ENCODE measurements around the gene SF1.

Gene SF1

DNA sequence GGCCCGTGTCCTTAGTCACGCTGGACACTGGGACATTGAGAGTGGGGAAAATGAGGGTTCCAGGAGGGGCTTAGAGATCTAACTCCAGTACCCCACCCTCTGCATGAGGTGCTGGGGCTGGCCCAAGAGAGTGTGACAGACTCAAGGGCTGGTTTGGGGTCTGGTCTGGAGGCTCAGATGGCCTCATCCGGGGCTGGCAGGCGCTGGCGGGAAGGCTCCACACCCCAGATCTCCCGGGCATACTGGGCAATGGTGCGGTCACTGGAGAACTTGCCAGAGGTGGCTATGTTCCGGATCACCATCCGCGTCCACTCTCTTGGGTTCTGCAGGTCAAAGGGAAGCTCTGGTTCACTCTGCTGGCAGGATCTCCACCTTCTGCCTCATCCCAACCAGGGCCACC is 31.9 kb downstream of the SF1 start:
- H3K36me3 ChIP-seq (ENCODE audit: insufficient read depth, low read length): peaks cover 12% of the 10 kb centered on the region
- H3K4me3 ChIP-seq (ENCODE audit: low read depth in 1 of 2, low read length in 2 of 2): no peak overlapping the region
- H3K27ac ChIP-seq (ENCODE audit: low read depth, low read length): peak overlapping the region; percentile 94
- H3K4me1 ChIP-seq (ENCODE audit: insufficient read depth, low read length): peaks cover 21% of the 10 kb centered on the region
- no peaks in the 10 kb centered on the region for H3K9me3 ChIP-seq (ENCODE audit: low read length)
- H3K9ac ChIP-seq (ENCODE audit: low read length): peak overlapping the region; percentile 11
- H3K27me3 ChIP-seq (ENCODE audit: control insufficient read depth in 1 of 2, insufficient read depth in 2 of 2, low read length in 2 of 2): peaks cover 0 to 7% of the 10 kb centered on the region in 2 donors

DNA sequence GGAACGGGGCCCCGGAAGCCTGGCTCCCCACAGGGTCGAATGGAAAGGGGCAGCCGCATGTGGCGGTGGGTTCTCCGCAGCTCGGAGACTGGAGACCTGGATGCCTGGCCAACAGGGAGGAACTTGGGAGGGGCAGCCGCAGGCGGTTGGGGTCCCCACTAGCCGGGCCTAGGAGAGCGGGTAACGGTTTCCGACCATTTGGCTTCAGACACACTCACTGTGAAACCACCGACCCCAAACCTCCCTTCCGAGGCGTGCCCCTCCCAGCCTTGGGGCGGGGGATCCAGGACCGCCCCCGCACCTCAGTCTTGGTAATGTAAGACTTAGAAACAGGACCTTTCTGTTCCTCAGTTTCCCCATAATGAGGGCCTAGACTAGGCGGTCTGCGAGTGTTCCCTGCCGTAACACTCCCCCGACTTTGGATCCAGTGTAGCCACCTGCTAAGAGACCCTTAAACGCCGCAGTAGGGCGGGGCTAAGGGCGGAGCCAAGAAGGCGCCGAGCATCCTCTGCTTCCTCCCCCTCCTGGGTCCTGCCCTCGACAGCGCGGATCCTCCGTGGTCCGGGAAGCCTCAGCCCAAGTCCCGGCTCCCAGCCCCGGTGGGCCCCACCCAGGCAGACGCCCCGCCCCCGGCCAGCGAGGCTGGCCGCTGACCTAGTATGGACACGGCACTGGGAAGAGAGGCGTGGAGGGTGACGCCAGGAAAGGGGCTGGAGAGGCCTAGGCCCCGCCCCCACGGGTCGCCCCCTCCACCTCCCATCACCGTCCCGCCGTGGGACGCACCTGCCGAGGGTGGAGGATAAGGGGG is 32.6 kb downstream of the SF1 start:
- peaks cover 0 to 7% of the 10 kb centered on the region in 2 donors for H3K27me3 ChIP-seq (ENCODE audit: control insufficient read depth in 1 of 2, insufficient read depth in 2 of 2, low read length in 2 of 2)
- H3K4me1 ChIP-seq (ENCODE audit: insufficient read depth, low read length): peaks cover 26% of the 10 kb centered on the region
- peak overlapping the region; percentile 78 for H3K9ac ChIP-seq (ENCODE audit: low read length)
- H3K36me3 ChIP-seq (ENCODE audit: insufficient read depth, low read length): peaks cover 6% of the 10 kb centered on the region
- H3K9me3 ChIP-seq (ENCODE audit: low read length): no peaks in the 10 kb centered on the region
- H3K27ac ChIP-seq (ENCODE audit: low read depth, low read length): peak overlapping the region; percentile 94
- peak overlapping the region; percentile 64 to 74 for H3K4me3 ChIP-seq (ENCODE audit: low read depth in 1 of 2, low read length in 2 of 2)

DNA sequence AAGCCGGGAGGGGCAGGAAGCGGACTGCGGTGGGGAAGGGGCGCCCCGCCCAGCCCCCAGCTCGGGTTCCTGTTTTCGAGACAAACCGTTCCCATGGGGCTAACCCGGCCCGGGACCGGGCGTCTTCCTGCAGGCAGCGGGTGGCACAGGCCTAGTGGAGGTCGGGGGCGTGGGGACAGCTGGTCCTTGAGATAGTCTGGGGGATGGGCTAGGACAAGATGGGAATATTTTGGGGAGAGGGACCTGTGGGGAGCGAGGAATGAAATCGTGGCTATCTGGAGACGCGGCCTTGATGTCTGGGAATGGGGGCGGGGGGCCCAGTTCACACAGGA is 33.2 kb downstream of the SF1 start:
- Histone ChIP-seq H3K36me3 (ENCODE audit: insufficient read depth, low read length) (peaks cover under 1% of the 10 kb centered on the region), H3K27me3 (ENCODE audit: control insufficient read depth in 1 of 2, insufficient read depth in 2 of 2, low read length in 2 of 2) (peaks cover 0 to 7% of the 10 kb centered on the region in 2 donors), H3K9ac (ENCODE audit: low read length) (peak overlapping the region; percentile 78), H3K4me3 (ENCODE audit: low read depth in 1 of 2, low read length in 2 of 2) (peak overlapping the region; percentile 64 to 74), H3K9me3 (ENCODE audit: low read length) (no peaks in the 10 kb centered on the region), H3K27ac (ENCODE audit: low read depth, low read length) (peak overlapping the region; percentile 92), H3K4me1 (ENCODE audit: insufficient read depth, low read length) (peaks cover 26% of the 10 kb centered on the region)

- Histone ChIP-seq H3K27ac (ENCODE audit: low read depth, low read length) (peak overlapping the region; percentile 92), H3K27me3 (ENCODE audit: control insufficient read depth in 1 of 2, insufficient read depth in 2 of 2, low read length in 2 of 2) (peaks cover 0 to 7% of the 10 kb centered on the region in 2 donors), H3K9ac (ENCODE audit: low read length) (peak overlapping the region; percentile 78), H3K4me1 (ENCODE audit: insufficient read depth, low read length) (peaks cover 26% of the 10 kb centered on the region), H3K36me3 (ENCODE audit: insufficient read depth, low read length) (no peaks in the 10 kb centered on the region), H3K9me3 (ENCODE audit: low read length) (no peaks in the 10 kb centered on the region), H3K4me3 (ENCODE audit: low read depth in 1 of 2, low read length in 2 of 2) (peak overlapping the region; percentile 74 to 84)
These were observed 33.7 kb downstream of the SF1 start for GRCh38 chr11:64744544-64745188.

GRCh38 chr11:64743591-64744543 is 34.5 kb downstream of the SF1 start, which contains the start of gene RASGRP2:
RASGRP2 (minus strand) TSS chr11:64744142; CDS start chr11:64742866, 1,276 bp downstream.
- Histone ChIP-seq H3K4me1 (ENCODE audit: insufficient read depth, low read length) (peaks cover 26% of the 10 kb centered on the region), H3K4me3 (ENCODE audit: low read depth in 1 of 2, low read length in 2 of 2) (peak within 1 kb of the TSS; percentile 74 to 84), H3K27me3 (ENCODE audit: control insufficient read depth in 1 of 2, insufficient read depth in 2 of 2, low read length in 2 of 2) (peaks cover 0 to 7% of the 10 kb centered on the region in 2 donors), H3K27ac (ENCODE audit: low read depth, low read length) (peak within 1 kb of the TSS; percentile 92), H3K36me3 (ENCODE audit: insufficient read depth, low read length) (no peaks in the 10 kb centered on the region), H3K9me3 (ENCODE audit: low read length) (no peaks in the 10 kb centered on the region), H3K9ac (ENCODE audit: low read length) (peak within 1 kb of the TSS; percentile 78)

- no peaks in the 10 kb centered on the region for H3K9me3 ChIP-seq (ENCODE audit: low read length)
- H3K27me3 ChIP-seq (ENCODE audit: control insufficient read depth in 1 of 2, insufficient read depth in 2 of 2, low read length in 2 of 2): peaks cover 0 to 7% of the 10 kb centered on the region in 2 donors
- H3K36me3 ChIP-seq (ENCODE audit: insufficient read depth, low read length): no peaks in the 10 kb centered on the region
- H3K9ac ChIP-seq (ENCODE audit: low read length): peak overlapping the region; percentile 53
- H3K27ac ChIP-seq (ENCODE audit: low read depth, low read length): peak overlapping the region; percentile 89
- peak overlapping the region; percentile 43 to 84 for H3K4me3 ChIP-seq (ENCODE audit: low read depth in 1 of 2, low read length in 2 of 2)
- peaks cover 26% of the 10 kb centered on the region for H3K4me1 ChIP-seq (ENCODE audit: insufficient read depth, low read length)
These were observed 35.3 kb downstream of the SF1 start for GRCh38 chr11:64742889-64743590.

DNA sequence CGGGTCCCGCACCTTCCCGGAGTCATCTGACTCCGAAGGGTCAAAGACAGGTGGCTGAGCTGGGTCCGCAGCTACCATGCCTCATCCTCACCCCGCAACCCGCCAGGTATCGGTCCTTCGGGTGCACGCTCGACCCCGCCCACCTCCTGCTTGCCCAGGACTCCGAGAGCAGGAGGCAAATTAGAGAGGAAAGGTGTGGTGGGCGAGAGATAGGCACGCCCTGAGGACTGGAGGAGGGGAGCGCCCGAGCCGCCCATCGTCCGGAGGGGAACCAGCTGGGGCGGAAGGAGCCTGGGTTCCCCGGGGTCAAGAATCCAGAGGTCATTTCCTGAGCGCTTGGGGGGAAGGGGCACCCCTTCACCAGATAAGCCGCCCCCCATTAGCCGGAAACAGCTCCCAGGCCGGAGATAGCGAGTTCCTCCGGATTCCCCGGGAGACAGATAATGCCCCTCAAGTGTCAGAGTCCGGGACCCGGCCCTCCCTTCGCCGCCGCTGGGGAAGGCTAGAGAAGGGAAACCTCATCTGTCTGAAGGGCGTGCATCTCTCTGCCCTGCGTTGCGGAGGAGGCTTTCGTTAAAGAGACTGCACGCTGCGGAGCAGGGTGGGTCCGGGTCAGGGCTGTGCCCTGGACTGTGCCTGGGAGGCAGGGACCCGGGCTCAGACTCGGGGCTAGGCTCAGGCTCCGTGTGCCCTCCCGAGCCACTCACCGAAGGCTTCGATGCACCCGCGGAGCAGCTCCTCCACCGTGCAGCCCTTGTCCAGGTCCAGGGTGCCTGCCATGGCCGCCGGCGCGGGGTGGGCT is 36.1 kb downstream of the SF1 start:
- peak overlapping the region; percentile 89 for H3K27ac ChIP-seq (ENCODE audit: low read depth, low read length)
- H3K4me1 ChIP-seq (ENCODE audit: insufficient read depth, low read length): peaks cover 26% of the 10 kb centered on the region
- peak overlapping the region; percentile 43 to 84 for H3K4me3 ChIP-seq (ENCODE audit: low read depth in 1 of 2, low read length in 2 of 2)
- H3K9me3 ChIP-seq (ENCODE audit: low read length): no peaks in the 10 kb centered on the region
- H3K9ac ChIP-seq (ENCODE audit: low read length): no peak overlapping the region
- H3K36me3 ChIP-seq (ENCODE audit: insufficient read depth, low read length): peaks cover 2% of the 10 kb centered on the region
- H3K27me3 ChIP-seq (ENCODE audit: control insufficient read depth in 1 of 2, insufficient read depth in 2 of 2, low read length in 2 of 2): peaks cover 0 to 7% of the 10 kb centered on the region in 2 donors

DNA sequence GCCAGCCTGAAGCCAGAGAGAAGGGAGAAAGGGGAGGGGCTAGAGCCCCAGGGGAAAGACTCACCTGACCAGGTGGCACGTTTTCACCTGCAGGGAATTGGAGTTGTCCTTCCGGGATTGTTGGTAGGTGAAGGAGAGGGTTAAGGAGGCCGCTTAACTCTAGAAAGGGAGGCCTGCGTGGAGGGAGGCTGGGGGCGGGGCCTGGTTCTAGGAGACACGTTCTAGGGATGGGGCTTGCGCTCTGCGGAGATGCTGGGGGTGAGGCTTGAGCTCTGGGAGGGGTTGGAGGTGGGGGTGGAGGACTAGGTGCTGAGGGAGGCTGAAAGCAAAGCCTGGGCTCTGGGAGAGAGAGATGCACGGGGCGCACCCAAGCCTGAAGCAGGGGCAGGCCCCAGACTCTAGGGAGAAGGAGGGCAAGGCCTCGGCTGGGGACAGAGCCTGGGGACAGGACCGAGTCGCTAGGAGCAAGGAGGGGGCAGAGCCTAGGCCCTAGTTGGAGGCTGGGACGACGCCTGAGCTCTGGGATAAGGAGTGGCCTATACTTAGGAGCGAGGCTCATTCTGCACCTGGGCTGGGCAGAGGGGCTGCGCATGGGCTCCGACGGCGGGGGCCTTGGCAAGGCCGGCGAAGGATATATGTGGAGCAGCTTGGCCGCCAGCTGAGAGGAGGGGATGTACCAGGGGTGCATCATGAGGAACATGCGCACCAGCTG is 36.8 kb downstream of the SF1 start:
- Histone ChIP-seq H3K27ac (ENCODE audit: low read depth, low read length) (peak overlapping the region; percentile 89), H3K9ac (ENCODE audit: low read length) (no peak overlapping the region), H3K27me3 (ENCODE audit: control insufficient read depth in 1 of 2, insufficient read depth in 2 of 2, low read length in 2 of 2) (peaks cover 0 to 7% of the 10 kb centered on the region in 2 donors), H3K36me3 (ENCODE audit: insufficient read depth, low read length) (peaks cover 9% of the 10 kb centered on the region), H3K4me1 (ENCODE audit: insufficient read depth, low read length) (peaks cover 26% of the 10 kb centered on the region), H3K9me3 (ENCODE audit: low read length) (no peaks in the 10 kb centered on the region), H3K4me3 (ENCODE audit: low read depth in 1 of 2, low read length in 2 of 2) (peak overlapping the region in 1 of 2 donors; percentile 84)

GRCh38 chr11:64739871-64740270 is 38.5 kb downstream of the SF1 start:
- Histone ChIP-seq H3K9me3 (ENCODE audit: low read length) (no peaks in the 10 kb centered on the region), H3K4me1 (ENCODE audit: insufficient read depth, low read length) (peaks cover 26% of the 10 kb centered on the region), H3K27me3 (ENCODE audit: control insufficient read depth in 1 of 2, insufficient read depth in 2 of 2, low read length in 2 of 2) (peaks cover 0 to 7% of the 10 kb centered on the region in 2 donors), H3K27ac (ENCODE audit: low read depth, low read length) (no peak overlapping the region), H3K4me3 (ENCODE audit: low read depth in 1 of 2, low read length in 2 of 2) (no peak overlapping the region), H3K36me3 (ENCODE audit: insufficient read depth, low read length) (peaks cover 25% of the 10 kb centered on the region), H3K9ac (ENCODE audit: low read length) (no peak overlapping the region)
